ENCODE results near the gene HPCA.

DNA sequence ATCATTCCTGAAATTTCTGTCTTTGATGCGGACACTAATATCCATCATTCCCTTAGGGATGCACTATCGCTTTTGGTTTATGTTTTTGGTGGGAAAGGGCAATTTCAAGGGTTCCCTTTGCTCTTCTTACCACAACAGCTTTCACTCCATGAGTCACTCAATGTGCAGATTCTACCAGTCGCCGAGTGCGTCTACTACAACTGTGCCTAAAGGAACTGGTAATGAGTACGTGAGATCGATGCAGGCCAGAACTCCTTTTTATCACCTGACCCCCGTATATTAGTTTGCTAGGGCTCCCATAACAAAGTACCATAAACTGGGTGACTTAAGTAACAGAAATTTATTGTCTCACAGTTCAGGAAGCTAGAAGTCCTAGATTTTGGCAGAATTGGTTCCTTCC is 42.4 kb downstream of the HPCA start:
- TF ChIP-seq NR3C1 (CRISPR knock-in tag; IDR thresholded peaks at IDR 0.05) (no peak), EP300 (IDR thresholded peaks at IDR 0.05; ENCODE audit: low read depth in 2 of 2, low read length in 2 of 2) (no peak), EP300 (CRISPR knock-in tag; IDR thresholded peaks at IDR 0.05; ENCODE audit: borderline replicate concordance) (no peak), NBN (conservative IDR thresholded peaks at IDR 0.05) (no peak), ELF3 (CRISPR knock-in tag; IDR thresholded peaks at IDR 0.05) (no peak), EZH2 (conservative IDR thresholded peaks at IDR 0.05; ENCODE audit: low read depth, low read length) (no peak), RAD21 (CRISPR knock-in tag; IDR thresholded peaks at IDR 0.05) (no peak), ZNF143 (CRISPR knock-in tag; IDR thresholded peaks at IDR 0.05) (no peak), TAF15 (IDR thresholded peaks at IDR 0.05; ENCODE audit: low read depth, low read length, poor library complexity, severe bottlenecking) (no peak), NCOA1 (CRISPR knock-in tag; IDR thresholded peaks at IDR 0.05) (no peak), HCFC1 (IDR thresholded peaks at IDR 0.05; ENCODE audit: low read depth, low read length) (no peak)
- TF ChIP-seq, protein P1, sequence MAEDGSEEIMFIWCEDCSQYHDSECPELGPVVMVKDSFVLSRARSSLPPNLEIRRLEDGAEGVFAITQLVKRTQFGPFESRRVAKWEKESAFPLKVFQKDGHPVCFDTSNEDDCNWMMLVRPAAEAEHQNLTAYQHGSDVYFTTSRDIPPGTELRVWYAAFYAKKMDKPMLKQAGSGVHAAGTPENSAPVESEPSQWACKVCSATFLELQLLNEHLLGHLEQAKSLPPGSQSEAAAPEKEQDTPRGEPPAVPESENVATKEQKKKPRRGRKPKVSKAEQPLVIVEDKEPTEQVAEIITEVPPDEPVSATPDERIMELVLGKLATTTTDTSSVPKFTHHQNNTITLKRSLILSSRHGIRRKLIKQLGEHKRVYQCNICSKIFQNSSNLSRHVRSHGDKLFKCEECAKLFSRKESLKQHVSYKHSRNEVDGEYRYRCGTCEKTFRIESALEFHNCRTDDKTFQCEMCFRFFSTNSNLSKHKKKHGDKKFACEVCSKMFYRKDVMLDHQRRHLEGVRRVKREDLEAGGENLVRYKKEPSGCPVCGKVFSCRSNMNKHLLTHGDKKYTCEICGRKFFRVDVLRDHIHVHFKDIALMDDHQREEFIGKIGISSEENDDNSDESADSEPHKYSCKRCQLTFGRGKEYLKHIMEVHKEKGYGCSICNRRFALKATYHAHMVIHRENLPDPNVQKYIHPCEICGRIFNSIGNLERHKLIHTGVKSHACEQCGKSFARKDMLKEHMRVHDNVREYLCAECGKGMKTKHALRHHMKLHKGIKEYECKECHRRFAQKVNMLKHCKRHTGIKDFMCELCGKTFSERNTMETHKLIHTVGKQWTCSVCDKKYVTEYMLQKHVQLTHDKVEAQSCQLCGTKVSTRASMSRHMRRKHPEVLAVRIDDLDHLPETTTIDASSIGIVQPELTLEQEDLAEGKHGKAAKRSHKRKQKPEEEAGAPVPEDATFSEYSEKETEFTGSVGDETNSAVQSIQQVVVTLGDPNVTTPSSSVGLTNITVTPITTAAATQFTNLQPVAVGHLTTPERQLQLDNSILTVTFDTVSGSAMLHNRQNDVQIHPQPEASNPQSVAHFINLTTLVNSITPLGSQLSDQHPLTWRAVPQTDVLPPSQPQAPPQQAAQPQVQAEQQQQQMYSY (CRISPR knock-in tag; IDR thresholded peaks at IDR 0.05) = no peak
- TF ChIP-seq, protein P2, sequence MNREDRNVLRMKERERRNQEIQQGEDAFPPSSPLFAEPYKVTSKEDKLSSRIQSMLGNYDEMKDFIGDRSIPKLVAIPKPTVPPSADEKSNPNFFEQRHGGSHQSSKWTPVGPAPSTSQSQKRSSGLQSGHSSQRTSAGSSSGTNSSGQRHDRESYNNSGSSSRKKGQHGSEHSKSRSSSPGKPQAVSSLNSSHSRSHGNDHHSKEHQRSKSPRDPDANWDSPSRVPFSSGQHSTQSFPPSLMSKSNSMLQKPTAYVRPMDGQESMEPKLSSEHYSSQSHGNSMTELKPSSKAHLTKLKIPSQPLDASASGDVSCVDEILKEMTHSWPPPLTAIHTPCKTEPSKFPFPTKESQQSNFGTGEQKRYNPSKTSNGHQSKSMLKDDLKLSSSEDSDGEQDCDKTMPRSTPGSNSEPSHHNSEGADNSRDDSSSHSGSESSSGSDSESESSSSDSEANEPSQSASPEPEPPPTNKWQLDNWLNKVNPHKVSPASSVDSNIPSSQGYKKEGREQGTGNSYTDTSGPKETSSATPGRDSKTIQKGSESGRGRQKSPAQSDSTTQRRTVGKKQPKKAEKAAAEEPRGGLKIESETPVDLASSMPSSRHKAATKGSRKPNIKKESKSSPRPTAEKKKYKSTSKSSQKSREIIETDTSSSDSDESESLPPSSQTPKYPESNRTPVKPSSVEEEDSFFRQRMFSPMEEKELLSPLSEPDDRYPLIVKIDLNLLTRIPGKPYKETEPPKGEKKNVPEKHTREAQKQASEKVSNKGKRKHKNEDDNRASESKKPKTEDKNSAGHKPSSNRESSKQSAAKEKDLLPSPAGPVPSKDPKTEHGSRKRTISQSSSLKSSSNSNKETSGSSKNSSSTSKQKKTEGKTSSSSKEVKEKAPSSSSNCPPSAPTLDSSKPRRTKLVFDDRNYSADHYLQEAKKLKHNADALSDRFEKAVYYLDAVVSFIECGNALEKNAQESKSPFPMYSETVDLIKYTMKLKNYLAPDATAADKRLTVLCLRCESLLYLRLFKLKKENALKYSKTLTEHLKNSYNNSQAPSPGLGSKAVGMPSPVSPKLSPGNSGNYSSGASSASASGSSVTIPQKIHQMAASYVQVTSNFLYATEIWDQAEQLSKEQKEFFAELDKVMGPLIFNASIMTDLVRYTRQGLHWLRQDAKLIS (CRISPR knock-in tag; IDR thresholded peaks at IDR 0.05) = no peak
- TF ChIP-seq, protein P3, sequence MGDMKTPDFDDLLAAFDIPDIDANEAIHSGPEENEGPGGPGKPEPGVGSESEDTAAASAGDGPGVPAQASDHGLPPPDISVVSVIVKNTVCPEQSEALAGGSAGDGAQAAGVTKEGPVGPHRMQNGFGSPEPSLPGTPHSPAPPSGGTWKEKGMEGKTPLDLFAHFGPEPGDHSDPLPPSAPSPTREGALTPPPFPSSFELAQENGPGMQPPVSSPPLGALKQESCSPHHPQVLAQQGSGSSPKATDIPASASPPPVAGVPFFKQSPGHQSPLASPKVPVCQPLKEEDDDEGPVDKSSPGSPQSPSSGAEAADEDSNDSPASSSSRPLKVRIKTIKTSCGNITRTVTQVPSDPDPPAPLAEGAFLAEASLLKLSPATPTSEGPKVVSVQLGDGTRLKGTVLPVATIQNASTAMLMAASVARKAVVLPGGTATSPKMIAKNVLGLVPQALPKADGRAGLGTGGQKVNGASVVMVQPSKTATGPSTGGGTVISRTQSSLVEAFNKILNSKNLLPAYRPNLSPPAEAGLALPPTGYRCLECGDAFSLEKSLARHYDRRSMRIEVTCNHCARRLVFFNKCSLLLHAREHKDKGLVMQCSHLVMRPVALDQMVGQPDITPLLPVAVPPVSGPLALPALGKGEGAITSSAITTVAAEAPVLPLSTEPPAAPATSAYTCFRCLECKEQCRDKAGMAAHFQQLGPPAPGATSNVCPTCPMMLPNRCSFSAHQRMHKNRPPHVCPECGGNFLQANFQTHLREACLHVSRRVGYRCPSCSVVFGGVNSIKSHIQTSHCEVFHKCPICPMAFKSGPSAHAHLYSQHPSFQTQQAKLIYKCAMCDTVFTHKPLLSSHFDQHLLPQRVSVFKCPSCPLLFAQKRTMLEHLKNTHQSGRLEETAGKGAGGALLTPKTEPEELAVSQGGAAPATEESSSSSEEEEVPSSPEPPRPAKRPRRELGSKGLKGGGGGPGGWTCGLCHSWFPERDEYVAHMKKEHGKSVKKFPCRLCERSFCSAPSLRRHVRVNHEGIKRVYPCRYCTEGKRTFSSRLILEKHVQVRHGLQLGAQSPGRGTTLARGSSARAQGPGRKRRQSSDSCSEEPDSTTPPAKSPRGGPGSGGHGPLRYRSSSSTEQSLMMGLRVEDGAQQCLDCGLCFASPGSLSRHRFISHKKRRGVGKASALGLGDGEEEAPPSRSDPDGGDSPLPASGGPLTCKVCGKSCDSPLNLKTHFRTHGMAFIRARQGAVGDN (CRISPR knock-in tag; IDR thresholded peaks at IDR 0.05) = no peak
